Uterus (tissue), 2 donors: ENCODE results near the gene PIK3R3.

Source experiments
- CTCF ChIP-seq, 4 experiments: fragments of 200-600 bp in 2 of 4; fragments of 450-650 bp in 2 of 4; sonication (generic) in 2 of 4; IDR thresholded peaks; one replicate each; pipeline ENCODE4 v1.5.1; 2016 to 2019; ENCODE audit warnings: antibody characterized with exemption in 4 of 4, mild to moderate bottlenecking in 2 of 4, moderate library complexity in 1 of 4
- POLR2A ChIP-seq, 2 donors: fragments of 450-650 bp; IDR thresholded peaks; one replicate each; pipeline ENCODE4 v1.6.1; 2016; ENCODE audit warnings: antibody characterized with exemption in 2 of 2, mild to moderate bottlenecking in 1 of 2, moderate library complexity in 1 of 2

GRCh38 chr1:46003315-46003714 is 129.1 kb downstream of the PIK3R3 start:
- TF ChIP-seq POLR2A (IDR thresholded peaks at IDR 0.05) (no peak), CTCF (IDR thresholded peaks at IDR 0.05) (no peak)
